ENCODE results near the gene BIVM.

The BIVM gene

DNA sequence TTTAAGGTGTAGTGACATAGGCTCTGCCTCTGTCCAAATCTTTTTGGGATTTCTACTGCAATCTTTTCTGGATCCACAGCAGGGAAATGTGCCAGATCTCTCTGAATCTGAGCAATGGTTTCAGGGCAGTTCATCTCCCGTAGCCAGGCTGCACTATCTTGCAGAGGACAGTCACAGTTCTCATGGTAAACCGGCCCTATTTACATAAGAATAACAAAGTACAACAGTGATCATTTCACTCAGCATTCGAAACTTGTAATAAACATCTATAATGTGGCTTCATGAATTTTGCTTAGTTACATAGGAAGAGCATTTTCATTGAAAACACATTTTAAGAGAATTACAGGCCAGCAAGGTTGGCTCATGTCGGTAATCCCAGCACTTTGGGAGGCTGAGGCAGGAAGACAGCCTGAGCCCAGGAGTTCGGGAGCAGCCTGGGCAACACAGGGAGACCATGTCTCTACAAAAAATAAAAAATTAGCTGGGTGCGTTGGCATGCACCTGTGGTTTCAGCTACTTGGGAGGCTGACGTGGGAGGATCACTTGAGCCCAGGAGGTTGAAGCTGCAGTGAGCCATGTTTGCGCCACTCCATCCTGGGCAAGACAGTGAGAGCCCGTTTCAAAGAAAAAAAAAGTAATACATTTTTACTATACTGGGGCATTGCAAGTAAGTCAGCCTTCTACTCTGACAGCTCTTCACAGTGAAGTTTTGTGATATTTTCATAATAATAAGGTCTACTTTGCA, 5.1 kb upstream of the BIVM start:
- DNase-seq = no peak

DNA sequence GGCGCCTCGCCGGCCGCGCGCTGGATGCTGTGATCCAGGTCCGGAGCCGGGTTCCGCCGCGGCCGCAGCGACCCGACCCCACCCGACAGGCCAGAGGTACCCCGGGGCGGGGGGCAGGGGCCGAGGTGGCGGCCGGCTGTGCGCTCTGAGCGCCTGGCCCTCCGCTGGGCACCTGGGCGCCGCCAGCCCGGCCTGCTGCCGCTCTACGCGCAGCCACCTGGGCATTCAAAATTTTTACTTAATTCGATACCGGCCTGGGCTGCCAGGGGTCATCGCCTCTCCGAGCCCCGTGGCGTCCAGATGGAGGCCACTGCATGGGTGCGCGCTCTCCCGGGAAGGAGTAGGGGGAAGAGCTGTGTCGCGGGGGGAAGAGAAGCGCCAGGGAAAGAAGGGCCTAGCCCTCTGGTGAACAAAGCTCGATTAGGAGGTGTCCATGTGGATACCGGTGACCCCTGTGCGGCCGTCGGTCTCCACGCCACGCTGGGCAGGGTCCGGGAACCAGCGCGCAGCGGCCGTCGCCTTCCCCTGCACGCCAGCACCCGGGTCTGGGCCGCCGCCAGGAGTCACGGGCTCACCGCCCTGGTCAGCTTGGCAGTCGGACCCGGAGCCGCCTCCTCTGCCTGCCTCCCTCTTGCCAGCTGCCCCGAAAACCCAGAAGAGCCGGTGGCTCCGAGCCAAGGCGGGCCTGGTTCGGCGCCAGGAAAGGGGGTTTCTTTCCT, 666 bp downstream of the BIVM start:
- peak; percentile 62 for DNase-seq

GRCh38 chr13:102800145-102801041, 1.5 kb downstream of the BIVM start:
- peak; percentile 89 for DNase-seq

DNA sequence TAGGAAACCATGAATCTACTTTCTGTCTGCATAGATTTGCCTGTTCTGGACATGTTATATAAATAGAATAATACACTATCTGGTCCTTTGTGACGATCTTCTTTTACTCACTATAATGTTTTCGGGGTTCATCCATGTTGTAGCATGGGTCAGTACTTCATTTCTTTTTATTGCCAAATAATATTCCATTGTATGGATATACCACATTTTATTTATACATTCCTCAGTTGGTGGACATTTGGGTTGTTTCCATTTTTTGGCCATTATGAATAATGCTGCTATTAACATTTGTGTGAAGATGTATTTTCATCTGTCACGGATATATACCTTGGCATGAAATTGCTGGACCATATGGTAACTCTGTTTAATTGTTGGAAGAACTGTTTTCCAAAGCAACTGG, 6.8 kb downstream of the BIVM start:
- no peak for DNase-seq

DNA sequence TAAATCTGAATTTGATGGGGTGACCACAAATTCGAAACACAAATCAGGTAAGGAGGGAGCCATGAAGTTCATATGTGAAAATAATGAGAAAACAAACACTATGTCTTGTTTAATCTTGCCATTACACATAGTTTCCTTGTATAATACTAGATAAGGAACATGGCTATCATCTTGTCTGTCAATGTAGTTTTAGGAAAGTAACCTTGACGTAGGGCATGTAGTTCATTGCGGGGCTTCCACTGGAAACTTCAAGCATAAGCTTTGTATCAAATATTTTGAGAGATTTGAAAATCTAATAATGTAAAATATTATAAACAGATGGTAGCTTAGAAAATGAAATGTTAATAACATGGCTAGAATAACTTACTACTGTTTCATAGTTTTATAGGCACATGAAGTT, 8.8 kb downstream of the BIVM start:
- DNase-seq = no peak

DNA sequence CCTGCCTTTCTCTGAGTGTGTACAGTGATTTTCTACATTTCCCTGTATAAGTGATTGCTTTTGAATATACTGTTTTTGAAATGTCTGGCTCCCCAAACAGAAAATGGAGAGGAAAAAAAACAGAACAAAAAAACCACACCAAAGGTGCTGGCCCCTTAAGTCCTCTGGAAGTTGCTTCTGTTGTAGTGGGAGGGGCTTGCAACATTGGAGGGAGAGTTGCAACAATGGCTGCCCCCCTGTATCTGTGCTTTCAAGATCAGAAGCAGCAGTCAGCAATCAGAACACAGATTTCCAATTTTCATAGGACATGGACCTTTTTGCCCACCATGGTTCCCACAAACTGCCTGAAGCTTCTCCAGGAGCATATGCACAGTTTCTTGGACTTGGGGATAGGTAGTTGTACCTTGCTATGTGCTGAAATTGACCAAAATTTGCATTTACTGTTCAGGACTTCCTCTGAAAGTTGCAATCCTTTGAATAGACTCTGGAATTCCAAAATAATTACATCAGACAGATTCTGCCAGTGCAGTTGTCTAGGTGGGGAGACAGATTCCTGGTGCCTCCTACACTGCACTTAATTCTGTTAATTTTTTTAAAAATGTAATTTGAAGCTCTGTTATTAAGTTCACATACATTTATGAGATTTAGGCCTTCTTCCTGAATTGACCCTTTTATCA, 13.8 kb downstream of the BIVM start:
- DNase-seq = no peak

DNA sequence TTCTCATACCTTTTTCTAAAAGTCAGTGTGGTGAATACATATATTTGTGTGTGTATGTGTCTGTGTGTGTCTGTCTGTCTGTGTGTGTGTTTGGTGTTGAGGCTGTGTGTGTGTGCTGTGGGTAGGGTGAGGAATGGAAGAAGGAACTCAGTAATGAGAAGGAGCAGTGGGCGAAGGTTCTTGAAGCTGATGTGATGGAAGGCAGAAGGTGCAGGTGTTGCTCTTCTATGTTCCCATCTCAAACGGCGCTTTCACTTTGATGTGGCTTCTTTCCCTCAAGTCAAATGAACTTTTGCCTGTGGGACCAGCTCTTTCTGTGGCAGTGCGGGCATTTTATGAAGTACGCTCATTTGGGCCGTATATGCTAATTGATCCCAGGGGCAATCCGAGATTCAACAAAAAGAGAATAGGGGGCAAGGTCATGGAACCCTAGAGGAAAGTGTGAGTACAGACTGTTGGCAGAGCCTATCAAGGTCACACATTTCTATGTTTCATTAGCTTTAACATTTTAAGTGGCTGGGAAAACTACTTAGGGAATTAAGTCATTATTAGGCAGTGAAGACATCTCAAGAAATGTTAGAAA, 15.2 kb downstream of the BIVM start:
- DNase-seq = no peak

DNA sequence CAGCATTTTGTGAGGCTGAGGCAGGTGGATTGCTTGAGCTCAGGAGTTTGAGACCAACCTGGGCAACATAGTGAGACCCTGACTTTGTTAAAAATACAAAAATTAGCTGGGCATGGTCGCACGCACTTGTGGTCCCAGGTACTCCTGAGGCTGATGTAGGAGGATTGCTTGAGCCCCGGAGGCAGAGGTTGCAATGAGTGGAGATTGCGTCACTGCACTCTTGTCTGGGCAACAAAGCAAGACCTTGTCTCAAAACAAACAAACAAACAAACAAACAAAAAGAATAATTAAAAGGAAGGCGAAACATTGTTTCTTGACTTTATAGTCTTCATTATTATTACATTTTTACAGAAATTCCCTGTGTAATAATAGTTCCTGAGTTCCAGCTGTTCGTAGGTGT, 15.9 kb downstream of the BIVM start:
- DNase-seq = no peak

- DNase-seq = no peak
Observed at GRCh38 chr13:102815788-102816187, 16.9 kb downstream of the BIVM start.

- DNase-seq = no peak
Observed at GRCh38 chr13:102816708-102817107, 17.8 kb downstream of the BIVM start.

DNA sequence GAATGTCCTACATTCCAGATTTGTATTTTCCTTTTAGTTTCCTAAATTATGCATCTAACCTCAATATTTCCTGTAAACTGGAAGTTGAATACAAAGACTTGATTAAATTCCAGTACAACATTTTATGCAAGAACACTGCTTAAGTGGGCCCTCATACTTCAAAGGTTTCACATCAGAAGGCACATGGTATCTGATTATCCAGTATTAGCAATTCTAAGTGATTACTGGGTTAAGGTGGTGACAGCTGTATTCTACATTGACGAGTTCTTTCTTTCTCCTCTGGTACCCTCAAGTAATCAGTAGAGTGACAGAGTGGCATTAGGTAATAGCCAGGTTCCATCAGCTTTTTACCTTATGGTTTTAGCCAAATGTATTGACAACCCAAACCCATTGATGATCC, 18.3 kb downstream of the BIVM start:
- peak; percentile 30 for DNase-seq

GRCh38 chr13:102817907-102818306, 19.0 kb downstream of the BIVM start:
- no peak for DNase-seq

DNA sequence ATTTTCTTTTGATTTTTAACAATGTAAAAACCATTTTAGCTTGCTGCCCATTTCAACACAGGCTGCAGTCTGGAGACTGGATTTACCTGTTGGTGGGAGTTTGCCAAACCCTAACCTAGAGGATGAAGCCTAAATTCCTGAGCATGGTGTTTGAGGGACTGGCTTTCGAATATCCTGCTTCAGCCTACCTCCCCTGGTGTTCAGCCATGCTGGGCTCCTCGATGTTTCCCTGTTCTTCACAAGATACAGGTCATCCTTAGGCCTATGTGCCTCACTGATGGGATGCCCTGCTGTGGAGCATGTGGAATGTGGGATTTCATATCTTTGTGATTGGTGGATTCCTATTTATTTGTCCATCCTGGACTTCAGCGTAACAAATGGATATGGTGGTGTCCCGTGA, 26.5 kb downstream of the BIVM start:
- DNase-seq = no peak

DNA sequence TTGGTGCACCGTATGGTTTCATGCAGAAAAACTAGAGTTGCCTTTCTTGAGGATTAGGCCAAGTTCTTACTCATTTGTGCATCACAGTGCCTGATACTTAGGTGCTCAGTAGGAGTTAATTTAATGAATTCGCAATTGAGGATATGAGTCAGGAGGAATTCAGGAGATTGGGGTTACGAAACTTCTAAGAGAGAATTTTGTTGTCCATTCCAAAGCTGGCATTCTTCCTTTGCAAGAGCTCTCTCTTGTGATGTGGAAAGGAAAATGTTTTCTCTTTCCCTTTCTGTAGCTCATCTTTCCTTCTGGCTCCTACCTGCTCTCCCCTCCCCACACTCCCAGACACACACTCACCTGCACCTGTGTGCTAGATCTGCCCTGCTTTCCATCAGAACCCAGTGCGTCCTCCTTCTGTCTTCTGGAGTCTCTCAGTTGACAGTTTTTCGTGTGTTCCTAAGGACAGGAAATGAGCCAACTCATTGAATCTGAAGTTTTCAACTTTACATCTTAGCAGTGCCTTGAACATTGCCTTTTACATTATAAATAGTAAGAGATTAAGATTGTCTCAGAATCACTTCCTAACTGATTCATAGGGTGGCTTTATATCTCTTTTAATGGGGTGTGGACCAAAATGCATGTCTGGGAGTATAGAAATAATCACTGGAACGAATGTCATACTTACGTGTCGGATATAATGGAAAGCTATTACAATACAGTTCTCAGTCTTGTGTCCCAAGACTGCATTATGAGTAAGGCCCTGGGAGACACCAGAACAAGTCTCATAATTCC, 27.2 kb downstream of the BIVM start:
- no peak for DNase-seq

DNA sequence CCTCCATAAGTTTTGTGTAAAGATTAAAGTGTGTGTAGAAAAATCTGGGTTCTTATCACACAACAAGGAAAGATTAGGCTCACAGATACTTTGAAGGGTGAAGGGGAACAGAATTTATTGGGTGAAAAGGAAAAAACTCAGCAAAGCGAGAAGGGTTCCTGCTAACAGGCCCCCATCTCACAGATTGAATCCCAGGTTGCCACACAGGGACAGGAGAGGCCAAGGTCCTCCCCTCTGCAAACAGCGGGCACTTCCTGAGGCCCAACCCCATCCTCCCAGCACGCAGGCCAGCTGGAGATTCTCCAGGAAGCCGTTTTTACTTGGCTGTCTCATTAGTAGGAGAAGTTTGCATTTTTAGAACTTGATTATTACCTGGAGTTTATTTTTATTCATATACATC, 31.7 kb downstream of the BIVM start:
- no peak for DNase-seq

DNA sequence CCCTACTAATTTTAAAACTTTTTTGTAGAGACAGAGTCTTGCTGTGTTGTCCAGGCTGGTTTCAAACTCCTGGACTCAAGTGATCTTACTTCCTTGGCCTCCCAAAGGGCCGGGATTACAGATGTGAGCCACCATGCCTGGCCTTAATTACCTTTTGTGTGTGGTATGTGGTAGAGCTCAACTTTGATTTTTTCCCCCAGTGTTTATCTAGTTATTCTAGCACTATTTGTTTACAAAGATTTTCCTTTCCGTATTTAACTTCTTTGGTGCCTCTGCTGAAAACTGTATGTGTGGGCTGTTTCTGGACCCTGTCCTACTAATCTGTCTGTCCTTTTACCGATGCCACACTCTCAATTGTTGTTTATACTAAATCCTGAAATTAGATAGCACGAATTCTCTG, 37.6 kb downstream of the BIVM start:
- DNase-seq = no peak

DNA sequence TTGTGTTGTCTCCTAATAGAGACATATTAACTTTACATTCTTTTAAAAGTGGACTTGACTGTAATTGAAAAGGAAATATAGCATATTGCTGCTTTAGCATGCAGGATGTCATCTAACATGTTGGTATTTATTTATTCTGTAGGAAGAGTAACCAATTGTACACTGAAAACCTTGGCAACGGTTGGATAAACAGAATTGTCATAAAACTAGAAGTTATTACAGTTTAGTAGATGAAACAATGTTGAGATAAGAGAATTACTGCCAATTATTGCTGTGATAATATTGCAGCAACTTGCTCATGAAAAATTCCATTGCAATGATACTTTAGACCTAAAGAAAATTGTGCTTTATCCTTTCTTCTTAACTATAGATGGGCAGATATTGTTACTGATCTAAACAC, 39.4 kb downstream of the BIVM start:
- DNase-seq = no peak

DNA sequence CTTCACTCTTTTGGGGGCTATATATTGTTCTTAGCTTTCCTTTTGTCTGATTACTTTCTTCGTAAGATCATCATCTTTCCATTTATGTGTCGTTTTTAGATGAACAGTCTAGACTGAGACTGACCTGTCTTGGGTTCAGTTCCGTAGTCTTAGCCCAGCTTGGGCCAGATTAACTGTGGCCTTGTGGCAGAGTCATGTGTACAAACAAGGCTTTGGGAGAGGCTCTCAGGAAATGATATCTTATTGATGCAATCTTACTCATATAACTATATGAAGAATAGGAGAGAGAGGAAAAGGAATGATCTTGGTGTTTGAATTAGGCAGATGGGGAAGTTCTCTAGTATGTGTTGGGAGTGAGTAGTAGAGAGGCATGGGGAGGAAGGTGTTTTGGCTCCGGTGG, 40.1 kb downstream of the BIVM start:
- DNase-seq = no peak

GRCh38 chr13:102839462-102839861, 40.5 kb downstream of the BIVM start:
- DNase-seq = no peak

DNA sequence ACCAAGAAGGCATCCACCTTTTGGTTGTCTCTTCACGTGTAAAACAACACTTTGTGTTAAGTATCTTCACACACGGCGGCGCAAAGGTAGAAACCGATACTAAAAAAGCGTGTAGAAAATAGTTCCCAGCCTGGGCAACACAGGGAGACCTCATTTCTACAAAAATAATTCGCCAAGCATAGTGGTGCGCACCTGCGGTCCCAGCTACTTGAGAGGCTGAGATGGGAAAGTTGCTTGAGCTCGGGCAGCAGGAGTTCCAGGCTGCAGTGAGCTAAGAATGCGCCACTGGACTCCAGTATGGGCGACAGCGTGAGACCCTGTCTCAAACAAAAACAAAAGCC, 46.3 kb downstream of the BIVM start:
- no peak for DNase-seq

GRCh38 chr13:102845630-102846260, 46.8 kb downstream of the BIVM start, which contains the start of gene ERCC5:
Gene ERCC5, plus strand, starts transcription at chr13:102846032. Its CDS starts 235 bp downstream, at chr13:102846267.
- peak; percentile 98 for DNase-seq

Measured in NCI-H82 (cell line).